Stimulated activated CD4-positive, alpha-beta T cell treated with anti-CD3 and anti-CD28 coated beads, Interleukin-1b, Interleukin-23, amount 100 ng/mL, for 48 hours (primary cell): ENCODE data around the gene FLVCR1.
A peak's percentile ranks its signal among the peaks of the same experiment; 100 is the strongest.
"Not testable (repeated sequence)": the region's sequence is repeated elsewhere in the genome, so short reads cannot be mapped to it uniquely, and the experiment has no call there.

ENCODE experiments used
- DNase-seq: peaks from one replicate; pipeline ENCODE4 v3.0.0-alpha.2; 2020

The FLVCR1 gene

DNA sequence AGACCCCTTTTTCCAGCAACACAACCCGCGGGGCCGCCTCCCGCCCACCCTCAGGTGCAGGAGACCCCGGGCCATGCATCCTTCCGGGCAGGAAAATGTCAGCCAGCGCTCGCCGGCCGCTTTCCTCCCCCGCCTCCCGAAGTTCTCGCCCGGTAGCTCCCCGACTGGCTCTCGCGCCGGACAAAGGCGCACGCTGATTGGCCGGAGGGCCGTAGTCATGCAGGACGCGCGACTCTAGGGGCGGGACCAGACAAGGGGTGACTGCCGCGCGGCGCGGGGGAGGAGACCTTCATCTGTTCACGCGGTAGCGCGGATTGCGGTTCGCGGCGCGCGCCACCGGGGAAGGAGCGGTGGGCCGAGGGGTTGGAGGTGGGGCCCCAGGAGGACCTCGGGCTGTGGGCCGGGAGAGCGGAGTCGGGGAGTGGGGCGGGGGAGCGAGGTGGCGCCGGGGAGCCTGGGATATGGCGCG lies at the start of gene FLVCR1:
FLVCR1 (plus strand) TSS at position 284 of the 469 bp plus-strand sequence; CDS start at position 462, 178 bp downstream.
- peak; percentile 95 for DNase-seq

DNA sequence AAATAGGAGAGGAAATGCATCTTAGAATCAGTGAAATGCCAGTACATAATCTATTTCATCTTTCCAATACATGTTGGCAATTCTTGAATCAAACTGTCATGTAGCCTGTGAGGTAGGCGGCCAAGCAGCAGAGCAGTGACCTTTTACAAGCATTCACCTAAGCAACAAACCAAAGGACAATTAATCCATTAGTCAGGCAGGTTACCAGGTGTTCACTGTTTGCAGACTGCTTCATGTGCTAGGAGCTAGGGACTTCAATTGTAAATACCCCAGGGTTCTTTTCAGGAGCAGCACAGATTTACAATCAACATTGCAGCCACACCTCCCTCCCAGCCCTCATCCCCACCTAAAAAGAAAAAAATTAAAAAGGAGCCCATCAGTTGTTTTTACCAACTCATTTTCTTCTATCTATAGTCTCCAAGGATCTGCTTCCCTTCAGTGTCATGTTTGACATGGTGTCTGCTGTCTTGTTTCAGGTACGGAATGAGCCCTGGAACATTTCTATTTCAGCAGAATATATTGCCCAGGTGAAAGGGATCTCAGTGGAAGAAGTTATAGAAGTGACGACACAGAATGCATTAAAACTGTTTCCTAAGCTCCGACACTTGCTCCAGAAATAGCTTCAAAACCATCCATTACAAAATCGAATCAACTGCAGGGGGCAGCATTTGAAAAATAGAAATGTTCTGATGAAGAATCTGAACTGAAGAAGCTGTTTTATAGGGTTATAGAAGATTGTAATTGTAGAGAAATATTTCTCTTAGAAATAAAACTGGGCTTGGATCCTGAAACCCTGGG lies 43.3 kb upstream of the FLVCR1 start:
- DNase-seq: no peak

DNA sequence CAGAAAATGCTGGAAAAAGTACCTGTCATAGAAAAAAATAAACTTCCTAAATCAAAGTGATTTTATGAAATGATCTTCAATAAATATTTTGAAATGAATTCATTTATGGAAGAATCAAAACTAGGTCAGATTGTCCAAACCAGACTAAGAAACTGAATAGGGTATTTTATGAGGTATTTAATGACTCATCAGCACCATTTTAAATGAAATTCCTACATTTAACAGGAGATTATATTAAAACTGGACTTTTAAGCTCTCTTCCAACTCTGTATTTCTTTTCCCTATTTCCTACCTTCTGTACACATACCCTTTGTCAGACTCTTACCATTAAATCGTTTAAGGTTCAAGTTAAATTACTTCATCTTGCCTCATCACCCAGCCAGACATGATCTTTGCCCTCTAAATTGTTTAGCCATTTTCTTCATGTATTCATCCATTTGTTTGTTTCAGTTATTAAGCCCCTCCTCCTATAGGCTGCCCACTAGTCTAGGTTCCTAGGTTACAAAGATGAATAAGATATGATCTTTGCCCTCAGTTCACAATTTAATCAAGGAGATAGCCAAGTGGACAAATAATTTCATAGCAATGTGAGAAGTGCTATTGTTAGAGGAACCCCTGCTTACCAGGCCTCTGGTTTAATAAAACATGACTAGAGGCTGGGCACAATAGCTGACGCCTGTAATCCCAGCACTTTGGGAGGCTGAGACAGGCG lies 41.4 kb upstream of the FLVCR1 start:
- no peak for DNase-seq

DNA sequence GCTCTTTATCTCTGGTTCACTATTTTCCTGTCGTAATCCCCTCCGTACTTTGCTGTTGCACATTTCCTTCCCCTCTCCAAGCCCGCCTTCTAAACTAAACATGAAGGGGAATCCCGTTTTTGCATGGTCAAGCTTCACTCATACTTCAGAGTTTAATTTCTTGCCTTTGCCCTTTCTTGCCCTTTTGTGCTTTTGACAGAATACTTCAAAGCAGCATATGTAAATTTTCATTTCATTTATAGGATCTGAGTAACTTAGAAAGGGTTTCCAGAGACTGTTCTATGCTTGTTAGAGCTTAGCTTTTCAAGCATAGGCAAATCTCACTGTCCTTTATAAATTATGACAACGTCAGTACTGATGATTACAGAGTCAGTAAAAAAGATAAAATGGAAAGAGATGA lies 38.3 kb upstream of the FLVCR1 start:
- DNase-seq: no peak

DNA sequence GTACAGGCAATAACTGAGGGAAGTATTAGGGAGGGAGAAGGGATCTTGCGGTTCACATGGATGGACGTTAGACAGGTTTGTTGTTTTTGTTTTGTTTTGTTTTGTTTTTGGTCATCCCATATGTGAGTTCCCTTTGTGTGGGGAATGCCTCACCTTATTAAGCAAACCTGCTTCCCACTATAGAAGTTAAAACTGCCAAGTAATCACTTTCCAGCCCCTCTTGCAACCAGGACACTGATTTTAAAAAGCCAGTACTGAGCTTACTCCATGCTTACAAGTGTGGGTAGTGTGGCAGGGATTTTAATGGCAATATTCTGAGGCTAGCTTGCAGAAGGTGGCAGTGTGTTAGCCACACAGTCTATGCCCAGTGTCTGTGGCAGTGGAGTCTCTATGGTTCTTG lies 37.1 kb upstream of the FLVCR1 start:
- DNase-seq: no peak

DNA sequence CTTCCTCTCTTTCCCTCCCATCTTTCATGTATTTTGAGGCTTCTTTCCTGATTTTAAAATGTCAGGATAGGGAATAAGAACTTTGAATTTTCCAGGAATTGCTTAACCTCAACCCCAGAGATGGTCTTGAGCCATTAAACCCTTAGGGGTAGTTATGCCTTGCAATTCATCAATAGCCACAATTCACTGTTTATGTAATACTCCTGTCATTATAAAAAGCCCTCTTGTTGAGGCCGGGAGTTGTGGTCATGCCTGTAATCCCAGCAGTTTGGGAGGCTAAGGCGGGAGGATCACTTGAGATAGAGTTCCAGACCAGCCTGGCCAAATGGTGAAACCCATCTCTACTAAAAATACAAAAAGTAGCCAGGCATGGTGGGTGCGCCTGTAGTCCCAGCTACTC lies 35.1 kb upstream of the FLVCR1 start:
- DNase-seq: no peak

DNA sequence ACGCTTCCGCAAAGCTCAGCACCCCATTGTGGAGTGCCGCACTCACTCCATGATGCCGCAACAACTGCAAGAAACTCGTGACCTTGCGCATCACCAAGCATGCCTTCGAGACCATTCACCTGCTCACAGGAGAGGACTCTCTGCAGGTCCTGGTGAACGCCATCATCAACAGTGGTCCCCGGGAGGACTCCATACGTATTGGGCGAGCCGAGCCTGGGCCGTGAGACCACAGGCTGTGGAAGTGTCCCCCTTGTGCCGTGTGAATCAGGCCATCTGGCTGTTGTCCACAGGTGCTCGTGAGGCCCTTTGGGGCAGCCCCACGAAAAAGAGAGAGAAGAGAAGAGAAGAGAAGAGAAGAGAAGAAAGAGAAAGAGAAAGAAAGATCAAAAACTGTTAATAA lies 33.9 kb upstream of the FLVCR1 start:
- no peak for DNase-seq

DNA sequence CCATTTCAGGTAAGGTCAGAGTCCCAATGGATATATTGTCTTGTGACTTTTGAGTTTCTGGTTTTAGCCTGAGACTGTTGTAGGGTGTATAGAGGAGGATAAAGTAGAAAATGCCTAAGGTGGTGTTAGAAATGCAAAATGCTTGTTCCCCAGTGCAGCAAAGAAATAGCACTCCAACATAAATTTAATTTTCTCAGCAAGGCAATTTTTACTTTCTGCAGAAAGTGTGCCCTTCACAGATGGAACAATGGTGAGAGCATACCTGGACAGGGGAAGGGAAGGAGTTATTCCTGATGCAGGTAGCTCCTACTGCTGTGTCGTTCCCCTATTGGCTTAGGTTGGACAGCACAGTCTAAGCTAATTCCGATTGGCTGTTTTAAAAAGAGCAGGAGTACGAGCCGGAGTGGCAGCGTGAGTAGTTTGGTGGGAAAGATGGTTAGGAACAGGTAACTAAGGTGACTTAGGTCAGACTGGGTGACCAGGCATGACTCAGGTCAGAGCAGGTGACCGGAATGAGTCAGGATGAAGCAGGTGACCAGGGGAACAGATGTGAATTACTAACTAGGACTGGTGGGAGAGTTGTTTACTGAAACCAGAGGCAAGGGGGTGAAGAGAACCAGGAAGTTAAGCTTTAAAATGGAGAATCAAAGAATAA lies 32.1 kb upstream of the FLVCR1 start:
- no peak for DNase-seq

DNA sequence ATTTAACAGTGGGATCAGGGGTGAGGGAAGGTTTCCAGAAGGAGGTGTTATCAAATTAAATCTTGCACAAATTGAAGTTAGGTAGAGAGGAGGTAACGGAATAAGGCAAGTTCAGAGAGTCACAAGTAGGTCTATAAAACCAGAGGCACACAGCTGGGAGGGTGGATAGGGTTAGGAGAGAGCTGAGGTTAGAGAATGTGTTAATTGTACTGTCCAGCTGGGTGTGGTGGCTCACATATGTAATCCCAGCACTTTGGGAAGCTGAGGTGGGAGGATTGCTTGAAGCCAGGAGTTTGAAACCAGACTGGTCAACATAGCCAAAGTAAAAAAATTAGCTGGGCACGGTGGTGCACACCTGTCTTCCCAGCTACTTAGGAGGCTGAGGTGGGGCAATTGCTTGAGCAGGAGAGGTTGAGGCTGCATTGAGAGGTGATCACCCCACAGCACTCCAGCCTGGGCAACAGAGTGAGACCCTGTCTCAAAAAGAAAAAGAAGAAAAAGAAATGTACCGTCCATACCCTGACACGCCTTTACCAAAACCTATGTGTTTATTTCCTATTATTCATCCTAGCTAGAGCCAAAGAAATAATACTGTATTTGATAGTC lies 30.8 kb upstream of the FLVCR1 start:
- DNase-seq: no peak

DNA sequence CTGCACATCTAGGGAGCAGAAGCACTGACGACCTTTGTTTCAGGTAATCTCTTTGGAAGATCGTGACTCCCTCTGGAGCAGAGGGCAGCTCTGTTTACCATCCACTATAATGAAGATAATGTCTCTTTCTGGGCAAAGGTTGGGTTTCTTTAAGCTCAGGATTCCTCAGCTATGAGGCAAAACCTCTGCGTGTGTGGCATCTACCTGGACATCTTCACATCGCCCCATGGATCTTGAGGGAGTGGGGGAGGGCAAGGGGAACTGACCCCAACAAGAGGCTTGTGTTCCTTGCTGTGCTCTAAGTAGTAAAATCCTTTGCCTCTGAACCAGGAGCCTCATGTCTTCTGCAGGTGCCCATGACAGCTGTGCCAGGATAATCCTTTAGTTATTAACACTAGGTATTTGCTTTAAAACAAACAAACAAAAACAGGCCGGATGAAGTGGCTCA lies 30.2 kb upstream of the FLVCR1 start:
- no peak for DNase-seq

DNA sequence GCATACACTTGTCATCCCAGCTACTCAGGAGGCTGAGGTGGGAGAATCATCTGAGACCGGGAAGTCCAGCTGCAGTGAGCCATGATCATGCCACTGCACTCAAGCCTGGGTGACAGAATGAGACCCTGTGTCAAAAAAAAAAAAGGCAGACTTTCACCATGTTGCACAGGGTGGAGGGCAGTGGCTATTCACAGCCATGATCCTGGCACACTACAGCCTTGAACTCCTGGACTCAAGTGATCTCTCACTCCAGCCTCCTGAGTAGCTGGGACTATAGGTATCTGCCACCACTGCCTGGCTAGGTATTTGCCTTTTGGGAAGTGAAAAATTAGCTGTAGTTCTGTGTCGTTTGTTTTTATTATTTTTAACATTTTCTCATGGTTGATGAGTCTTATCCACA lies 29.7 kb upstream of the FLVCR1 start:
- DNase-seq: no peak

DNA sequence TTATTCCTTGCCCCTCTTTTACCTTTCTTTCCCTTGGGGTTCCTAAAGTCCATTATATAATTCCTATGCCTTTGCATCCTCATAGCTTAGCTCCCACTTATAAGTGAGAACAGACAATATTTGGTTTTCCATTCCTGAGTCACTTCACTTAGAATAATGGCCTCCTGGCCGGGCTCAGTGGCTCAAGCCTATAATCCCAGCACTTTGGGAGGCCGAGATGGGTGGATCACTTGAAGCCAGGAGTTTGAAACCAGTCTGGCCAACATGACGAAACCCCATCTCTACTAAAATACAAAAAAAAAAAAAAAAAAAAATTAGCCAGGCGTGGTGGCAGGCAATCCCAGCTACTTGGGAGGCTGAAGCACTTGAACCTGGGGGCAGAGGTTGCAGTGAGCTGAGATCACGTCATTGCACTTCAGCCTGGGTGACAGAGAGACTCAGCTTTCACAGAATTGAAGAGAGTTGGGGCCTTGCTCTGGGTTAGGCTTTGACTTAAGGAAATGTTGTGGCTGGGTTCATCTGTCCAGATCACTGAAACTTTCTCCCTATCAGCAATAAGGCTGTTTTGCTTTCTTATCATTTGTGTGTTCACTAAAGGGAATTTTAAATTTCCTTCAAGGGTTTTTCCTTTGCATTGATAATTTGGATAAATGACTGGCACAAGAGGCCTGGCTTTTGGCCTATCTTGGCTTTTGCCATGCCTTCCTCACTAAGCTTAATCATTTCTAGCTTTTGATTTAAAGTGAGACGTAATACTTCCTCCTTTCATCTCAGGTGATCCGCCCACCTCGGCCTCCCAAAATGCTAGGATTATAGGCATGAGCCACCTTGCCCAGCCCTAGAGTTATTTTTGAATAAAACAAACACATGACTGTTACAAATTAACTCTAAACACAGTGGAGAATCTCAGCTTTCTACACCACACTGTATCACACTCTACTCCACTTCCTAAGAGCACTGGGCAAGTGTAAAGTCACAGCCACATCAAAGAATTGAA lies 24.6 kb upstream of the FLVCR1 start:
- peak; percentile 4 for DNase-seq

DNA sequence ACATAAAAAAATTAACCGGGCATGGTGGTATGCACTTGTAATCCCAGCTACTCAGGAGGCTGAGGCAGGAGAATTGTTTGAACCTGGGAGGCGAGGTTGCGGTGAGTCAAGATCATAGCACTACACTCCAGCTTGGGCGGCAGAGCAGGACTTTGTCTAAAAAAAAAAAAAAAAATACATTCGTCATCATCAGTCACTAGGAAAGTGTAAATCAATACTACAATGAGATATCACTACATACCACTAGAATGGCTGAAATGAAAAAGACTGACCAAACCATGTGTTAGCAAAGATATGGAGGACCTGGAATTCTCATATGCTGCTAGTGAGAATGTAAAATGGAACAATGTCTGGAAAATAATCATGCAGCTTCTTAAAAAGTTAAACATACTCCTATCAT lies 19.9 kb upstream of the FLVCR1 start:
- no peak for DNase-seq

DNA sequence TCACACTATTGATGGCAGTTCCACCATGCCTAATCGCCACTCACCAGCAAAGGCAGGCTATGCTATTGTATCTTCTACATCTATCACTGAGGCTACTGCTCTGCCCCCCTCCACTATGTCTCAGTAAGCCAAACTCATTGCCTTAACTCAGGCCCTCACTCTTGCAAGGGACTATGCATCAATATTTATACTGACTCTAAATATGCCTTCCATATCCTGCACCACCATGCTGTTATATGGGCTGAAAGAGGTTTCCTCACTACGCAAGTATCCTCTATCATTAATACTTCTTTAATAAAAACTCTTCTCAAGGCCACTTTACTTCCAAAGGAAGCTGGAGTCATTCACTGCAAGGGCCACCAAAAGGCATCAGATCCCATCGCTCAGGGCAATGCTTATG lies 13.6 kb upstream of the FLVCR1 start:
- not testable (repeated sequence) for DNase-seq

DNA sequence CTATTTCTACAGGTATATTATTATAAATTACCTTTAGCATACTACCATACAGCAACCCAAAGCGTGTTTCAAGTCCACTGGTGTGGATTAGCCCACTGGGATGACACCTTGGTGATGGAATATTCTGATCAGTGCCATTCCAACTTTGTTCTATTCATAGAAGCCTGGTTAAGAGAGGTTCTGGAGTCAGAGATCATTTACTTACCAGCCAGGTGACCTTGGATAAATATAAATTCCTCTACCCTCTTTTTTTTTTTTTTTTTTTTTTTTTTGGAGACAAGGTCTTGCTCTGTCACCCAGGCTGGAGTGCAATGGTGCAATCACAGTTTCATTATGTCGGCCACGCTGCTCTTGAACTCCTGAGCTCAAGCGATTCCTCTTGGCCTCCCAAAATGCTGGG lies 10.5 kb upstream of the FLVCR1 start, which contains the start of gene SPATA45:
SPATA45 (minus strand) TSS at position 101 of the 400 bp plus-strand sequence. CDS start 11,500 bp downstream, outside the sequence.
- no peak for DNase-seq

DNA sequence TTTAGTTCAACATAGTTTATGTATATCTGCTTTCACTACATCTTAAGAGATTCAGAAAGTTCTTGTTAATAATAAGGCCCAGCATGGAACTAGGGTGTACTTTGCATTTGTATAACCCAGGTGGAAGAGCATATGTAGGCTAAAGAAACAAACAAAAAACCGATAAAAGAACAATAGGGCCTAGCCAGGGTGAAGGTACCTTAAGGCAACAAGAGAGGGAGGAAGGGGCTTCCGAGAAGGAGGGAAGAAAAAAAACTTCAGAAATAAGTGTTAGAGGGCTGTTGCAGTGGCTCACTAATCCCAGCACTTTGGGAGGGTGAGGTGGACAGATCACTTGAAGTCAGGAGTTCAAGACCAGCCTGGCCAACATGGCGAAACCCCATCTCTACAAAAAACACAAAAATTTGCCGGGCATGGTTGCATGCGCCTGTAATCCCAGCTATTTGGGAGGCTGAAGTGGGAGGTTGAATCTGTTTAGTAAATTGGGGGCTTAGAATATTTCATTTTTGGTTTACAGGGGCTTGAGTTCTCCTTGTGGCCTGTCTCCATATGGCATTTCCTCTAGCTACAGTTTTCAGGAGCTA lies 5.9 kb upstream of the FLVCR1 start:
- DNase-seq: no peak

DNA sequence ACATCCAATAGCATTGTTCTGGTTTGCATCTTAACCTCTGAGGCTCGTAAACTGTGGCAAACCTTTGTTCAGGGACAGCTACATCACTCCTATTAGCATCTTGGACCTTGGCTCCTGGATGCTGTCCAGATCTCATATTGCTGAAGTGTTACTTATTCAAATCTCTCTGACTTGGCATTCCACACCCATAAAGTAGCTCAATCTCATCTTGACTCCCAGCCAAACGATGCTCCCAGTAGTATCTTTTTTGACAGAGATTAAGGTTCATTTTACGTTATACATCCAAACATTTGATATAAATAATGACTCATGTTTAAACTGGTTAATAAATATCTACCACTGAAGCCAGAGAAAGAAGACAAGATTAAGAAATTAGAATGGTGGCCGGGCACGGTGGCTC lies 4.4 kb upstream of the FLVCR1 start:
- DNase-seq: no peak

DNA sequence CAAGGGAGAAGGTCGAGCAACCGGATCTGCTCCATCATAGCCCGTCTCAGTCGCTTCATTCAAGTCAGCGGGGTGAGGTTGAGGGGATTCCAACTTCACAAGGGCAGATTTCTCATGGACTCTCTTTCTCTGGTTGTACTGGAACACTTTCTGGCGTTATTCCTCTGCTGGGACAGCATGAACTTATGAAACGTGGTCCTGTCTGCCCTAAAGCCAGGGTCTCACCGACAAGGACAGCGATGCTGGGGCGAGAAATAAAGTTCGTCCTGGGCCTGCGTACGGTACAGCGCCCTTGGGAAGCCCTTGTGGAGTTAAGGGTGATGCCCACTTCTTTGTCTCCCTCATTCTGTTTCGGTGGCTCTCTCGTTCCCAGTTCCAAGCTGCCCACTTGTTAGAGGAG lies 1.3 kb upstream of the FLVCR1 start:
- no peak for DNase-seq

DNA sequence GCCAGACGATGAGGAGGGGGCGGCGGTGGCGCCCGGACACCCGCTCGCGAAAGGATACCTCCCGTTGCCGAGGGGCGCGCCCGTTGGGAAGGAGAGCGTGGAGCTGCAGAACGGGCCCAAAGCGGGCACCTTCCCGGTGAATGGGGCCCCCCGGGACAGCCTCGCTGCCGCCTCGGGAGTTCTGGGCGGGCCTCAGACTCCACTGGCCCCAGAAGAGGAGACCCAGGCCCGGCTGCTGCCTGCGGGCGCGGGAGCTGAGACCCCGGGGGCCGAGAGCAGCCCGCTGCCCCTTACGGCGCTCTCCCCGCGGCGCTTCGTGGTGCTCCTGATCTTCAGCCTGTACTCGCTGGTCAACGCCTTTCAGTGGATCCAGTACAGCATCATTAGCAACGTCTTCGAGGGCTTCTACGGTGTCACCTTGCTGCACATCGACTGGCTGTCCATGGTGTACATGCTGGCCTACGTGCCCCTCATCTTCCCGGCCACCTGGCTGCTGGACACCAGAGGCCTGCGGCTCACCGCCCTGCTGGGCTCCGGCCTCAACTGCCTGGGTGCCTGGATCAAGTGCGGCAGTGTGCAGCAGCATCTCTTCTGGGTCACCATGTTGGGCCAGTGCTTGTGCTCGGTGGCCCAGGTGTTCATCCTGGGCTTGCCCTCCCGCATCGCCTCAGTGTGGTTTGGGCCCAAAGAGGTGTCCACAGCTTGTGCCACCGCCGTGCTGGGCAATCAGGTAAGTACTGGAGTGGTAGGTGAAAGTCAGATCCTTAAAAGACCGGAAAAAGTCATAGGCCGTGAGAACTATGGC lies 588 bp downstream of the FLVCR1 start:
- peak; percentile 5 for DNase-seq
